GM12878 (cell line): ENCODE results near the gene IL1B.

Experiments used
- BRCA1 ChIP-seq: IDR thresholded peaks from 2 replicates; pipeline ENCODE4 v1.6.1; 2011; ENCODE audit warnings: low read depth, low read length, improper control_type of control experiment
- CBFB ChIP-seq: IDR thresholded peaks from 2 replicates; pipeline ENCODE4 v1.6.1; 2016; ENCODE audit warnings: antibody characterized with exemption, low read depth
- CEBPB ChIP-seq, 2 experiments: fragments of 150-350 bp in 1 of 2; IDR thresholded peaks; 2 replicates each; pipeline ENCODE4 v1.6.1; 2012 to 2014; ENCODE audit warnings: low read depth in 2 of 2, low read length in 2 of 2, borderline replicate concordance in 1 of 2, inconsistent platforms in 1 of 2
- EED ChIP-seq: sonication (generic); IDR thresholded peaks from 2 replicates; pipeline ENCODE4 v1.6.1; 2016; ENCODE audit warnings: antibody characterized with exemption, low read depth
- EZH2 ChIP-seq: IDR thresholded peaks from 2 replicates; pipeline ENCODE4 v1.6.1; 2012; ENCODE audit warnings: low read depth, mild to moderate bottlenecking, control low read depth, inconsistent platforms, low read length, borderline replicate concordance; ENCODE audit not compliant: control insufficient read depth
- POLR2A ChIP-seq: IDR thresholded peaks from 2 replicates; pipeline ENCODE4 v1.6.1; 2011; ENCODE audit warnings: low read depth, mild to moderate bottlenecking, low read length
- RAD51 ChIP-seq: fragments of 450-650 bp; IDR thresholded peaks from 2 replicates; pipeline ENCODE4 v1.6.1; 2016; ENCODE audit warnings: moderate library complexity, mild to moderate bottlenecking, inconsistent platforms
- RB1 ChIP-seq: fragments of 450-650 bp; formaldehyde crosslinking; IDR thresholded peaks from 2 replicates; pipeline ENCODE4 v1.6.1; 2017; ENCODE audit warnings: mild to moderate bottlenecking, borderline replicate concordance
- SUPT20H ChIP-seq: IDR thresholded peaks from 2 replicates; pipeline ENCODE4 v1.6.1; 2011; ENCODE audit warnings: low read depth, mild to moderate bottlenecking, low read length, moderate library complexity, borderline replicate concordance; ENCODE audit not compliant: control insufficient read depth
- TAF1 ChIP-seq: IDR thresholded peaks from 2 replicates; pipeline ENCODE4 v1.6.1; 2011; ENCODE audit warnings: mild to moderate bottlenecking, low read depth, low read length, borderline replicate concordance
- TF ChIP-seq, protein P1 (sequence below): fragments of 450-650 bp; IDR thresholded peaks from 2 replicates; pipeline ENCODE4 v1.6.1; 2017; ENCODE audit warnings: antibody characterized with exemption, mild to moderate bottlenecking, moderate library complexity
- TF ChIP-seq, protein P2 (sequence below): IDR thresholded peaks from 2 replicates; pipeline ENCODE4 v1.6.1; 2011; ENCODE audit warnings: mild to moderate bottlenecking, low read depth, low read length, moderate library complexity; ENCODE audit not compliant: insufficient replicate concordance
- TF ChIP-seq, protein P3 (sequence below): IDR thresholded peaks from 2 replicates; pipeline ENCODE4 v1.6.1; 2011; ENCODE audit warnings: low read depth, mild to moderate bottlenecking, low read length, moderate library complexity, borderline replicate concordance; ENCODE audit errors: extremely low read depth
- TF ChIP-seq, protein P4 (sequence below): fragments of 450-650 bp; IDR thresholded peaks from 2 replicates; pipeline ENCODE4 v1.6.1; 2016; ENCODE audit warnings: mild to moderate bottlenecking

DNA sequence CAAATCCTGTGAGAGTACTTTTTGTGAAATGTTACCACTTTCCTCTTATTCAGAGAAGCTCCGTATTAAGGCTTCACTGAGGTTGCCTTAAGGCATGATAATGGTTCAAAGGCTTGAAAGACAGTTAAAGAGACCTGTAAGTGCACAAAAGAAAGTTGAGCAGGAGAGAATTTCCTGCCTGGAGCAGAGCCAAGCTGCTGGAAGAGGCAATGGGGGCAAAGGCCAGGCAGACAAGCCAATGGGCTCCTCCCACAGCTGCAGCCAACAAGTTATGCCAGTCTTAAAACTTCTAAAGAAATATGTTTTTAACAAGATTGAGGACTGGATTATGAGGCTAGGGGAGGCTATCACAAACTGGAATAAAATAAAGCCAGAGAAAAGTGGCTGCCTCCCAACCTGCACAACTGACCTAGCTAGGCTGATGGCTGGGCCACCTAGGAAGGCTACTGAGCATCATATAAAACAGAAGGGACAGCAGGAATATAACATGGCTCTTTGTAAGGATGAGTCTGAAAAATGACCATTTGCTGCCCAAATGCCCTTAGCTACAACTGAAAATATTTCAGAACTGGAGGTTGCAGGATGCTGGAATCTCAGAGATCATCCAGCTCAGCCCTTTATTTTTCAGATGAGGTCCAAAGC is 2.1 kb downstream of the IL1B start:
- TF ChIP-seq, protein P1, sequence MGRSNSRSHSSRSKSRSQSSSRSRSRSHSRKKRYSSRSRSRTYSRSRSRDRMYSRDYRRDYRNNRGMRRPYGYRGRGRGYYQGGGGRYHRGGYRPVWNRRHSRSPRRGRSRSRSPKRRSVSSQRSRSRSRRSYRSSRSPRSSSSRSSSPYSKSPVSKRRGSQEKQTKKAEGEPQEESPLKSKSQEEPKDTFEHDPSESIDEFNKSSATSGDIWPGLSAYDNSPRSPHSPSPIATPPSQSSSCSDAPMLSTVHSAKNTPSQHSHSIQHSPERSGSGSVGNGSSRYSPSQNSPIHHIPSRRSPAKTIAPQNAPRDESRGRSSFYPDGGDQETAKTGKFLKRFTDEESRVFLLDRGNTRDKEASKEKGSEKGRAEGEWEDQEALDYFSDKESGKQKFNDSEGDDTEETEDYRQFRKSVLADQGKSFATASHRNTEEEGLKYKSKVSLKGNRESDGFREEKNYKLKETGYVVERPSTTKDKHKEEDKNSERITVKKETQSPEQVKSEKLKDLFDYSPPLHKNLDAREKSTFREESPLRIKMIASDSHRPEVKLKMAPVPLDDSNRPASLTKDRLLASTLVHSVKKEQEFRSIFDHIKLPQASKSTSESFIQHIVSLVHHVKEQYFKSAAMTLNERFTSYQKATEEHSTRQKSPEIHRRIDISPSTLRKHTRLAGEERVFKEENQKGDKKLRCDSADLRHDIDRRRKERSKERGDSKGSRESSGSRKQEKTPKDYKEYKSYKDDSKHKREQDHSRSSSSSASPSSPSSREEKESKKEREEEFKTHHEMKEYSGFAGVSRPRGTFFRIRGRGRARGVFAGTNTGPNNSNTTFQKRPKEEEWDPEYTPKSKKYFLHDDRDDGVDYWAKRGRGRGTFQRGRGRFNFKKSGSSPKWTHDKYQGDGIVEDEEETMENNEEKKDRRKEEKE = no peak
- no peak for TF ChIP-seq EZH2
- no peak for TF ChIP-seq EED
- no peak for TF ChIP-seq RB1
- TF ChIP-seq CEBPB (IDR thresholded peaks at IDR 0.05; ENCODE audit: borderline replicate concordance in 1 of 2, low read depth in 2 of 2, low read length in 2 of 2) = no peak
- TF ChIP-seq, protein P2, sequence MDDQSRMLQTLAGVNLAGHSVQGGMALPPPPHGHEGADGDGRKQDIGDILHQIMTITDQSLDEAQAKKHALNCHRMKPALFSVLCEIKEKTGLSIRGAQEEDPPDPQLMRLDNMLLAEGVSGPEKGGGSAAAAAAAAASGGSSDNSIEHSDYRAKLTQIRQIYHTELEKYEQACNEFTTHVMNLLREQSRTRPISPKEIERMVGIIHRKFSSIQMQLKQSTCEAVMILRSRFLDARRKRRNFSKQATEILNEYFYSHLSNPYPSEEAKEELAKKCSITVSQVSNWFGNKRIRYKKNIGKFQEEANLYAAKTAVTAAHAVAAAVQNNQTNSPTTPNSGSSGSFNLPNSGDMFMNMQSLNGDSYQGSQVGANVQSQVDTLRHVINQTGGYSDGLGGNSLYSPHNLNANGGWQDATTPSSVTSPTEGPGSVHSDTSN = no peak
- no peak for TF ChIP-seq CBFB
- TF ChIP-seq TAF1 = no peak
- TF ChIP-seq POLR2A = no peak
- TF ChIP-seq SUPT20H = no peak
- TF ChIP-seq RAD51 = no peak
- TF ChIP-seq, protein P3, sequence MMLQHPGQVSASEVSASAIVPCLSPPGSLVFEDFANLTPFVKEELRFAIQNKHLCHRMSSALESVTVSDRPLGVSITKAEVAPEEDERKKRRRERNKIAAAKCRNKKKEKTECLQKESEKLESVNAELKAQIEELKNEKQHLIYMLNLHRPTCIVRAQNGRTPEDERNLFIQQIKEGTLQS = no peak
- TF ChIP-seq BRCA1 = no peak
- TF ChIP-seq, protein P4, sequence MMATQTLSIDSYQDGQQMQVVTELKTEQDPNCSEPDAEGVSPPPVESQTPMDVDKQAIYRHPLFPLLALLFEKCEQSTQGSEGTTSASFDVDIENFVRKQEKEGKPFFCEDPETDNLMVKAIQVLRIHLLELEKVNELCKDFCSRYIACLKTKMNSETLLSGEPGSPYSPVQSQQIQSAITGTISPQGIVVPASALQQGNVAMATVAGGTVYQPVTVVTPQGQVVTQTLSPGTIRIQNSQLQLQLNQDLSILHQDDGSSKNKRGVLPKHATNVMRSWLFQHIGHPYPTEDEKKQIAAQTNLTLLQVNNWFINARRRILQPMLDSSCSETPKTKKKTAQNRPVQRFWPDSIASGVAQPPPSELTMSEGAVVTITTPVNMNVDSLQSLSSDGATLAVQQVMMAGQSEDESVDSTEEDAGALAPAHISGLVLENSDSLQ = no peak
